Right atrium auricular region (tissue), 2 donors: ENCODE measurements around the gene SUSD6. TPM values are rescaled to one million over a fixed set of nuclear protein-coding genes. Genes with fewer than 3 reads are reported as not detected.

Experiments used
- DNase-seq: peaks from one replicate; pipeline ENCODE4 v3.0.0-alpha.2; 2019; ENCODE audit warnings: low spot score
- H3K27ac ChIP-seq, 2 donors: fragments of 200-600 bp; sonication (generic); 1 replicate in 1 of 2; 2 replicates in 1 of 2; pipeline ENCODE4 v1.5.1; 2016 to 2019
- H3K27me3 ChIP-seq, 2 donors: fragments of 200-600 bp; sonication (generic); one replicate each; pipeline versions ENCODE4 v1.5.1 to v1.6.0; 2017 to 2019
- H3K36me3 ChIP-seq: fragments of 200-600 bp; sonication (generic); one replicate; pipeline ENCODE4 v1.5.1; 2016
- H3K4me1 ChIP-seq, 2 donors: fragments of 200-600 bp; sonication (generic); one replicate each; pipeline versions ENCODE4 v1.5.1 to v1.6.0; 2017 to 2019
- H3K4me3 ChIP-seq, 2 donors: fragments of 200-600 bp; sonication (generic); 1 replicate in 1 of 2; 2 replicates in 1 of 2; pipeline ENCODE4 v1.5.1; 2017 to 2019; ENCODE audit warnings: mild to moderate bottlenecking in 1 of 2, moderate library complexity in 1 of 2
- H3K9me3 ChIP-seq, 2 donors: fragments of 200-600 bp; sonication (generic); one replicate each; pipeline ENCODE4 v1.5.1; 2019
- CTCF ChIP-seq, 2 donors: fragments of 200-600 bp; sonication (generic); IDR thresholded peaks; one replicate each; pipeline ENCODE4 v1.5.1; 2019; ENCODE audit warnings: antibody characterized with exemption in 2 of 2
- total RNA-seq, 2 donors: library from RNA; depleted of rRNA; stranded (reverse); fragments of >200 nt; gene quantifications; one replicate each; pipeline ENCODE4 v1.1.0, GENCODE V29; 2016

SUSD6 gene
- total RNA-seq, 2 donors from 2014 or later, result 19.2 to 24.7 TPM

- DNase-seq, result no peak
- Histone ChIP-seq H3K4me3 (no peak overlapping the region), H3K4me1 (peaks cover 0 to 86% of the 10 kb centered on the region in 2 donors), H3K27me3 (no peaks in the 10 kb centered on the region), H3K9me3 (no peaks in the 10 kb centered on the region), H3K36me3 (peaks cover 12% of the 10 kb centered on the region), H3K27ac (peak overlapping the region; percentile 63 to 68)
- no peak for TF ChIP-seq CTCF (IDR thresholded peaks at IDR 0.05)
Measured at GRCh38 chr14:69663300-69663643, 51.9 kb downstream of the SUSD6 start.

- DNase-seq, result no peak
- no peak for TF ChIP-seq CTCF (IDR thresholded peaks at IDR 0.05)
- H3K36me3 ChIP-seq, result peaks cover 12% of the 10 kb centered on the region
- peak overlapping the region; percentile 68 to 75 for H3K27ac ChIP-seq
- no peak overlapping the region for H3K4me3 ChIP-seq
- no peaks in the 10 kb centered on the region for H3K27me3 ChIP-seq
- H3K4me1 ChIP-seq, result peaks cover 0 to 76% of the 10 kb centered on the region in 2 donors
- H3K9me3 ChIP-seq, result no peaks in the 10 kb centered on the region
Measured at GRCh38 chr14:69664265-69664664, 52.9 kb downstream of the SUSD6 start.

- H3K36me3 ChIP-seq, result peaks cover 7% of the 10 kb centered on the region
- no peaks in the 10 kb centered on the region for H3K9me3 ChIP-seq
- no peak for TF ChIP-seq CTCF (IDR thresholded peaks at IDR 0.05)
- no peaks in the 10 kb centered on the region for H3K27me3 ChIP-seq
- no peak for DNase-seq
- H3K27ac ChIP-seq, result peak overlapping the region; percentile 60 to 75
- no peak overlapping the region for H3K4me3 ChIP-seq
- peaks cover 0 to 76% of the 10 kb centered on the region in 2 donors for H3K4me1 ChIP-seq
Measured at GRCh38 chr14:69664865-69665526, 53.6 kb downstream of the SUSD6 start.

GRCh38 chr14:69665631-69666030 is 54.2 kb downstream of the SUSD6 start:
- Histone ChIP-seq H3K36me3 (peaks cover under 1% of the 10 kb centered on the region), H3K4me1 (peaks cover 0 to 82% of the 10 kb centered on the region in 2 donors), H3K9me3 (no peaks in the 10 kb centered on the region), H3K27me3 (no peaks in the 10 kb centered on the region), H3K27ac (peak overlapping the region; percentile 60 to 75), H3K4me3 (no peak overlapping the region)
- no peak for TF ChIP-seq CTCF (IDR thresholded peaks at IDR 0.05)
- DNase-seq, result no peak

- H3K4me3 ChIP-seq, result no peak overlapping the region
- peak overlapping the region; percentile 60 to 75 for H3K27ac ChIP-seq
- no peaks in the 10 kb centered on the region for H3K27me3 ChIP-seq
- no peaks in the 10 kb centered on the region for H3K9me3 ChIP-seq
- H3K4me1 ChIP-seq, result peaks cover 0 to 83% of the 10 kb centered on the region in 2 donors
- DNase-seq, result no peak
- no peak for TF ChIP-seq CTCF (IDR thresholded peaks at IDR 0.05)
- no peaks in the 10 kb centered on the region for H3K36me3 ChIP-seq
Measured at GRCh38 chr14:69666112-69666511, 54.7 kb downstream of the SUSD6 start.

GRCh38 chr14:69666690-69667211 is 55.4 kb downstream of the SUSD6 start:
- Histone ChIP-seq H3K27ac (peak overlapping the region; percentile 60 to 75), H3K27me3 (no peaks in the 10 kb centered on the region), H3K4me1 (peaks cover 0 to 88% of the 10 kb centered on the region in 2 donors), H3K9me3 (no peaks in the 10 kb centered on the region), H3K36me3 (no peaks in the 10 kb centered on the region), H3K4me3 (no peak overlapping the region)
- TF ChIP-seq CTCF (IDR thresholded peaks at IDR 0.05), result no peak
- no peak for DNase-seq
